Ovary (tissue), 9 donors: ENCODE results near the gene DNAJC1. TPM values are rescaled to one million over a fixed set of nuclear protein-coding genes. Genes with fewer than 3 reads are reported as not detected.
A peak's percentile ranks its signal among the peaks of the same experiment; 100 is the strongest.

ENCODE experiments used
- DNase-seq, 5 donors: peaks; one replicate each; pipeline ENCODE4 v3.0.0-alpha.2; 2019 to 2020
- H3K27ac ChIP-seq, 2 donors: fragments of 200-600 bp; one replicate each; pipeline versions ENCODE4 v1.5.1 to v1.8.0; 2019 to 2022
- H3K27me3 ChIP-seq: fragments of 200-600 bp; one replicate; pipeline ENCODE4 v1.8.0; 2022
- H3K36me3 ChIP-seq: fragments of 200-600 bp; sonication (generic); one replicate; pipeline ENCODE4 v1.5.1; 2019
- H3K4me1 ChIP-seq: one replicate; pipeline ENCODE4 v1.8.1; 2013; ENCODE audit warnings: mild to moderate bottlenecking, moderate library complexity; ENCODE audit not compliant: insufficient read depth
- H3K4me3 ChIP-seq: fragments of 200-600 bp; sonication (generic); one replicate; pipeline ENCODE4 v1.5.1; 2017
- H3K9me3 ChIP-seq, 2 donors: fragments of 200-600 bp in 1 of 2; sonication (generic) in 1 of 2; one replicate each; pipeline versions ENCODE4 v1.5.1 to v1.8.1; 2013 to 2019; ENCODE audit warnings: mild to moderate bottlenecking in 1 of 2, moderate library complexity in 1 of 2
- EP300 ChIP-seq: sonication (generic); formaldehyde crosslinking; IDR thresholded peaks from one replicate; pipeline ENCODE4 v1.6.1; 2017; ENCODE audit warnings: antibody characterized with exemption
- POLR2A ChIP-seq: fragments of 450-650 bp; IDR thresholded peaks from one replicate; pipeline ENCODE4 v1.6.1; 2017; ENCODE audit warnings: antibody characterized with exemption, mild to moderate bottlenecking, moderate library complexity
- WGBS, 3 donors: extraction: QIAGEN DNeasy Blood & Tissue Kit in 1 of 3; methylation state at CpG; one replicate each; pipeline versions ENCODE4 v1.1.5 to v1.1.7; 2013 to 2017; 5-methylcytosine and 5-hydroxymethylcytosine counted together
- intact Hi-C, 4 donors: fragments of 100-400 bp; cut with DNase I; formaldehyde crosslinking; loops; one replicate each; pipeline versions ENCODE4 v1.11.0 to v1.15.1; 2022 to 2023
- polyA plus RNA-seq, 2 donors: library from polyadenylated mRNA; stranded (reverse); fragments of 200-250 nt in 1 of 2; fragments of 350-450 nt in 1 of 2; fragmentation: Illumina TruSeq in 1 of 2; extraction: RNeasy Lipid Tissue Mini Kit (QIAGEN cat#74804) in 1 of 2; gene quantifications; one replicate each; pipeline ENCODE4 v1.2.3, GENCODE V29; 2013 to 2014
- total RNA-seq, 7 donors: library from RNA; depleted of rRNA in 2 of 7; stranded (reverse); fragments of >200 nt in 2 of 7; fragmentation: NEBNext Ultra II Directional in 3 of 7; extraction: Animal tissue kit (Norgen Biotek cat#: 25700) in 3 of 7; gene quantifications; one replicate each; pipeline versions ENCODE4 v1.1.0 to v1.2.4, GENCODE V29; 2016 to 2023
- TF ChIP-seq, protein P1 (sequence below), 3 donors: fragments of 450-650 bp in 2 of 3; fragments of 200-600 bp in 1 of 3; IDR thresholded peaks; one replicate each; pipeline versions ENCODE4 v1.5.1 to v1.8.0; 2016 to 2022; ENCODE audit warnings: antibody characterized with exemption in 3 of 3, mild to moderate bottlenecking in 1 of 3
- donor health status: DM: no; HTN: no; CAD: no; lungs with moderate emphysema.
- donor health status: DM: no; HTN: no; CAD: no.
- donor health status: Bipolar disorder and iron deficiency.
- donor health status: DM: yes; HTN: yes; CAD: no.
- donor health status: DM: no; HTN: no; CAD: no.
- donor health status: DM: yes; HTN: yes; CAD: no.

Gene DNAJC1
- total and polyA plus RNA-seq, 9 donors, result 18.8 to 62.7 (median 21.0) TPM

DNA sequence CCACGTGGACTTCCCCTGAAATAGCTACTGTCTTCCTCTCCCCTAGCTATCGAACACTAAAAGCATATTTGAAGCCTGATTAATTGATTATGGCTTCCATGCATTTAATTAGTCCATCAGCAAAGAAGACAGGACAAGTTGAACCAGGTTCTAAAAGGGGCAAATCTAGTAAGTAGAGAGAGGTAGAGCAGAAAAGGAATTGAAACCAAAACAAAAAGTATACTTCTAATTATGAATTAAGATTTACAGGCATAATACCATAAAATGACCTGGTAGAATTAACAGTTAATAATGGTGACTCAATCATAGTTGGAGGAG lies 393 bp upstream of the DNAJC1 start:
- intact Hi-C loops, result loop anchor here in 2 of 4 donors (5.0 to 10.0 kb wide), 3 partner anchors 228 to 431 kb away; partner anchors contain the start of gene BMI1 (in 1 of the 2)
- TF ChIP-seq POLR2A, result no peak
- TF ChIP-seq EP300, result no peak
- TF ChIP-seq, protein P1, sequence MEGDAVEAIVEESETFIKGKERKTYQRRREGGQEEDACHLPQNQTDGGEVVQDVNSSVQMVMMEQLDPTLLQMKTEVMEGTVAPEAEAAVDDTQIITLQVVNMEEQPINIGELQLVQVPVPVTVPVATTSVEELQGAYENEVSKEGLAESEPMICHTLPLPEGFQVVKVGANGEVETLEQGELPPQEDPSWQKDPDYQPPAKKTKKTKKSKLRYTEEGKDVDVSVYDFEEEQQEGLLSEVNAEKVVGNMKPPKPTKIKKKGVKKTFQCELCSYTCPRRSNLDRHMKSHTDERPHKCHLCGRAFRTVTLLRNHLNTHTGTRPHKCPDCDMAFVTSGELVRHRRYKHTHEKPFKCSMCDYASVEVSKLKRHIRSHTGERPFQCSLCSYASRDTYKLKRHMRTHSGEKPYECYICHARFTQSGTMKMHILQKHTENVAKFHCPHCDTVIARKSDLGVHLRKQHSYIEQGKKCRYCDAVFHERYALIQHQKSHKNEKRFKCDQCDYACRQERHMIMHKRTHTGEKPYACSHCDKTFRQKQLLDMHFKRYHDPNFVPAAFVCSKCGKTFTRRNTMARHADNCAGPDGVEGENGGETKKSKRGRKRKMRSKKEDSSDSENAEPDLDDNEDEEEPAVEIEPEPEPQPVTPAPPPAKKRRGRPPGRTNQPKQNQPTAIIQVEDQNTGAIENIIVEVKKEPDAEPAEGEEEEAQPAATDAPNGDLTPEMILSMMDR (IDR thresholded peaks at IDR 0.05), result no peak
- Histone ChIP-seq H3K9me3 (no peaks in the 10 kb centered on the region), H3K4me1 (peaks cover 1% of the 10 kb centered on the region), H3K27me3 (no peaks in the 10 kb centered on the region), H3K4me3 (peak overlapping the region; percentile 88), H3K27ac (peak overlapping the region in 1 of 2 donors; percentile 93), H3K36me3 (no peaks in the 10 kb centered on the region)
- DNase-seq, result no peak
- WGBS, 3 donors, result 1 to 2% (median 2%) methylated on average over 2 of the region's 2 CpGs

DNA sequence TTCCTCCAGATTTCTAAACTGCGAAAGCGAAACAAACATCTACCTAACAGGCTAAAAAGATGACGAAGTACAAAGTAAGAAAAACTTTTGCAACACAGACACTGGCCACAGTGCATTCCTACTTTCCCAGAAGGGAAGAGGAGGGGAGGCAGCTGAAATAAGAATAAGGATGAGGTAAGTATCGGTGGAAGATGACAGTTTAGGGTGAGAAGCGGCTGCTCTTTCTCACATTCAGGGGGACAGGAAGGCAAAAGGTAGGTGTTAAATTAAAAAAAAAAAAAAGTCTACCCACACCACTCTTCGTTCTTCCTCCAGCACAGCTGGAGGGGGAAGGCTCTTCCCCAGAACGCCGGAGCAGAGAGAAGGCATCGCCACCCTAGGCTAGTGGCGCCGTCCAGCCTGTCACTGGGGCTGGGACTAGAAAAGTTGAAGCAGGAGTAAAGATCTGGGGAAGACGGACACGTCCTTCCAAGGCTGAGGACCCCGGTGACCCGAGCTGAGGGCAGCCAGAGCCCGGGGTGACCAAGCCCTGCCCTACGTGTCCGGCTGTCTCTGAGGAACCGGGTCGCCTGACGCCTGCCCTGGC lies 846 bp downstream of the DNAJC1 start:
- H3K4me3 ChIP-seq, result peak overlapping the region; percentile 88
- H3K9me3 ChIP-seq, result no peaks in the 10 kb centered on the region
- H3K27me3 ChIP-seq, result no peaks in the 10 kb centered on the region
- intact Hi-C loops, result loop anchor here in 2 of 4 donors (5.0 to 10.0 kb wide), 3 partner anchors 230 to 432 kb away; partner anchors contain the start of gene BMI1 (in 1 of the 2)
- H3K36me3 ChIP-seq, result no peaks in the 10 kb centered on the region
- peak overlapping the region; percentile 83 to 93 for H3K27ac ChIP-seq
- no peak for TF ChIP-seq EP300
- TF ChIP-seq, protein P1 (IDR thresholded peaks at IDR 0.05), result no peak
- TF ChIP-seq POLR2A, result no peak
- peak in 1 of 5 donors; percentile 18 for DNase-seq
- peaks cover 1% of the 10 kb centered on the region for H3K4me1 ChIP-seq
- 0 to 1% (median 1%) methylated on average over 20 to 21 of the region's 21 CpGs for WGBS, 3 donors

DNA sequence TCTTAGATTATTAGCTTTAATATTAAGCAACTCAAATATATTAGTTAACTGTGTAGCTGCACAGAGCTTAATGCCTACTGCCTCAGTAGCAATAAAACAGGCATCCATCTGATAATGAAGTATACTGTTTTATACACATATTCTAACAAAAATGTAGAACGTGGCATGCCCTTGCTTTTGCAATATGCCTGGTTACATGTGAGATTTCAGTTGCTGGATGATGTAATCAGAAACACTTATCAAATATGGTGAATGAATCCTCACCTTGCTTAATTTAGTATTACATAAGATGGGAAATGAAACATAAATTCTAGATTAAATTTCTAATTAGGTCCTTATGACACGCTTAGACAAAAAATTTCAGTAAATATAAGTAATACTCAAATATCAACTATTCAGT lies 8.0 kb downstream of the DNAJC1 start:
- no peaks in the 10 kb centered on the region for H3K4me1 ChIP-seq
- no peaks in the 10 kb centered on the region for H3K9me3 ChIP-seq
- H3K4me3 ChIP-seq, result no peak overlapping the region
- H3K36me3 ChIP-seq, result no peaks in the 10 kb centered on the region
- intact Hi-C loops, result loop anchor here in 1 of 4 donors (10.0 kb wide), 1 partner anchor 999 kb away; no protein-coding TSS in a partner anchor
- no peak overlapping the region for H3K27ac ChIP-seq
- no peak for DNase-seq
- WGBS, 3 donors, result 78 to 85% (median 82%) methylated on average over 2 of the region's 2 CpGs
- TF ChIP-seq POLR2A, result no peak
- TF ChIP-seq, protein P1 (IDR thresholded peaks at IDR 0.05), result no peak
- TF ChIP-seq EP300, result no peak
- no peaks in the 10 kb centered on the region for H3K27me3 ChIP-seq

DNA sequence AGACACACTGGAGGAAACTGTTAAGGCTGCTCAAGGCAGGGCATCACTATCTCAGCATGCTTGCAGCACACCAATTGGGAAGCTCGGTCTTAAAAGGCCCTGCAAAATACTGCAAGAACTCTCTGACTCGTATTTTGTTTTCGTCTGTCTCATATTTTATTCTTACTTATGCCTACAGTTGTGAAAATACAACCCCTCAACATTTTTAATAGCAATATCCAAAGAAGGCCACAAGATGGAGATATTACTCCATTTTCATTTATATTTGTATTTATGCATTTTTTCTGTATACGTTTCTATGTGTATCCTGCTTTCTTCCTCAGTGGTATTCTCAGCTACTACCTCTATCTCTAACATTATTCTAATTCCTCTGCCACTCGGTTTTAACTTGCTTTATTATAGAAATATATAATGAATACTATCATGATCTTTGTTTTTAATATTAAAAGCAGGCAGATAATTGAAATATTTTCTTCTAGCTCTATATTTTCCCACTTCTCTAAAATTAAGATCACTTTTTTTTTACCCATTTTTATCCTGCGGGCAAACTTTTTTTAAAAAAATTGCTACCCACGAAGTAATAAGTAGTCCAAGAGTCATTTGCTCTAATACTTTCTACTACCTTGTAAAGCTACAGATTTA lies 10.0 kb downstream of the DNAJC1 start:
- Histone ChIP-seq H3K9me3 (no peaks in the 10 kb centered on the region), H3K36me3 (no peaks in the 10 kb centered on the region), H3K27me3 (no peaks in the 10 kb centered on the region), H3K4me3 (no peak overlapping the region), H3K27ac (no peak overlapping the region), H3K4me1 (no peaks in the 10 kb centered on the region)
- intact Hi-C loops, result loop anchor here in 1 of 4 donors (10.0 kb wide), 1 partner anchor 1001 kb away; no protein-coding TSS in a partner anchor
- no peak for DNase-seq
- TF ChIP-seq, protein P1 (IDR thresholded peaks at IDR 0.05), result peak in 2 of 3 donors; percentile 6 to 46
- TF ChIP-seq POLR2A, result no peak
- WGBS, 3 donors, result 55 to 63% (median 56%) methylated on average over 7 of the region's 7 CpGs
